Subcutaneous adipose tissue (tissue), 4 donors: Measurements from ENCODE around the gene CHRM5. TPM values are rescaled to one million over a fixed set of nuclear protein-coding genes. Genes with fewer than 3 reads are reported as not detected.

ENCODE experiments used
- CTCF ChIP-seq: fragments of 450-650 bp; IDR thresholded peaks from one replicate; pipeline ENCODE4 v1.5.1; 2016; ENCODE audit warnings: low read depth, mild to moderate bottlenecking, control low read depth, antibody characterized with exemption, moderate library complexity
- total RNA-seq, 4 donors: library from RNA; depleted of rRNA; stranded (reverse); fragments of >200 nt; gene quantifications; one replicate each; pipeline ENCODE4 v1.1.0, GENCODE V29; 2016

CHRM5 gene
- total RNA-seq, 4 donors from 2014 or later: not detected

DNA sequence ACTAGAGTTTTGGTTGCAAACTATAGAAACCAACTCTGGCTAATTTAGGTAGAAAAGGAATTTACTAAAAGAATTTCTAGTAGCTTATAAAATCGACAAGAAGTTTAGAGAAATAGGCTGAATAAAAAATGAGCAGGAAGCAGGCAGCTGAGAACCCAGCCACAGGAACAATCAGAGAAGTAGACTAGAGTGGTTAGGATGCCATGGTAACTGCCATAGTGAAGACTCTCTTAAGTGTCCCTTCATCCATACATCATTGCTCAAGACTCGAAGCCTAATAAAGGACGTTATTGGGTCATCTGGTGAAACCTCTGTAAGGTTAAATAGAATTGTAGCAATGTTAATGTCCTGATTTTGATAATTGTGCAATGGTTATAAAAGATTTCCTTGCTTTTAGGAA, 57.0 kb downstream of the CHRM5 start:
- TF ChIP-seq CTCF: no peak

DNA sequence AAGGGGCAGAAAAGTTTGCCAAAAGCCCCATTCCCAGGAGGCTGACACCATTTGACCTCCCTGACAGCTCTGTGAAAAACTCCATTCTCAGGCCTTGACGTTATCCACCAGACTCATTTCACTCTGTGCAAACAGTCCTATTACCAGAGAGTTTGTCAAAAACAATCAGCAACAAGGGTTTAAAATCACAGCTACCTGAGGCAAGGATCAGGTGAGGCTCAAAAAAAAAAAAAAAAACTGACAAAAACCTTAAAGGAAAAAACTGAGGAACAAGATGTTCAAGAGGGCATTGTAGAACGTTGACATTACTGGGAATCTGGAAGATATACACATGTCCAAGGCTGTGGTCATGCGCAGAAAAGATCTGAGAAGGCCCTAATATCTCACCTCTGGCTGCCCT, 59.3 kb downstream of the CHRM5 start:
- TF ChIP-seq CTCF: no peak

GRCh38 chr15:34031987-34032760, 63.9 kb downstream of the CHRM5 start:
- no peak for TF ChIP-seq CTCF

DNA sequence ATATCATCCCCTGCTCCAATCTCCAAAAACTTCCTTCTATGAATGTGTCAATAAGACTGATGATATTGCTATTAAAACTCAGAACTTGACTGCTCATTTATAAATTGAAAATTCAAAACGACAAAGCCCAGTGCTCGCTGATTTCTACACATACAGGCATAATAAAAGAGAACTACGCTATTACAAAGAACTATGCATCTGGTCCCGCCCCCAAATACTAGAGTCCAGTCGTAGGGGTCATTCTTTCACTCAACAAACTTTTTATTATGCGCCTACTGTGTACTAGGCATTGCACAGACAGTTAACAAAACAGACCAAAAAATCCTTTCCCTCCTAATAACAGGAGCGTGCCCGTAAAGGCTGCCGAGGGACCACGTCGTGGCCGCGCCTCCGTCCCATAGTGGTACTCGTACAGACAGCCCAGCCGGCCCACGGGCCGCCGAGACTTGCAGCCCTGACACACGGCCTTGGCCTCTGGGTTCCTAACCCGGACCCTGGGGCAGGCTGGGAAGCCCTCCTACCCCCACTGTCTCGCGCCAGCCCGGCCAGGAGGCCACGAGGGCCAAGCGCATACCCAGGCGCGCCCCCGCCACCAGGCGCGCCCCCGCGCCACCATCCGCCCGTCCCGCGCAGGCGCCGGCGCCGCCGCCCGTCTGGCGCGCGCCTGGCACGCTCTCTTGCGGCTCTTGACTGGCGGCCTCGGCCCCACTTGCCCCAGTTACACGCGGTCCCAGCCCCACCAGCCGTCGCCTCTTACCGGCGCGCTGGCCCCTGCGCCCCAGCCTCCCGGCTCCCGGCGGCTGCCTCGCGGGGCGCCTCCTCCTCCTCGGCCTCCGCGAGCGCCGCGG, 70.0 kb downstream of the CHRM5 start:
- TF ChIP-seq CTCF: no peak

GRCh38 chr15:34038871-34039789, 70.8 kb downstream of the CHRM5 start, which contains the start of gene AVEN:
AVEN (minus strand) TSS chr15:34039204; CDS start chr15:34039046, 158 bp downstream.
- TF ChIP-seq CTCF: no peak

GRCh38 chr15:34039790-34040113, 71.5 kb downstream of the CHRM5 start:
- TF ChIP-seq CTCF: no peak
